Smooth muscle cell (in vitro differentiated cells): ENCODE measurements around the gene OGFRL1. TPM values are rescaled to one million over a fixed set of nuclear protein-coding genes. Genes with fewer than 3 reads are reported as not detected.

Experiments
- DNase-seq: peaks from one replicate; lab custom pipeline; 2025; ENCODE audit not compliant: unreplicated experiment; lab: John Stamatoyannopoulos, UW
- H2AFZ ChIP-seq: fragments of 200-600 bp; sonication (generic); 2 replicates; pipeline ENCODE4 v1.6.0; 2016; ENCODE audit warnings: antibody characterized with exemption, low read depth, mild to moderate bottlenecking
- H3F3A ChIP-seq: fragments of 200-600 bp; sonication (generic); 2 replicates; pipeline ENCODE4 v1.6.0; 2017; ENCODE audit warnings: antibody characterized with exemption, low read depth
- H3K27ac ChIP-seq: fragments of 200-600 bp; sonication (generic); 2 replicates; pipeline ENCODE4 v1.5.1; 2016; ENCODE audit warnings: low read depth, mild to moderate bottlenecking
- H3K27me3 ChIP-seq: fragments of 200-600 bp; sonication (generic); 2 replicates; pipeline ENCODE4 v1.6.1; 2016; ENCODE audit warnings: low read depth, mild to moderate bottlenecking
- H3K36me3 ChIP-seq: fragments of 200-600 bp; sonication (generic); 2 replicates; pipeline ENCODE4 v1.5.1; 2016; ENCODE audit warnings: low read depth
- H3K4me1 ChIP-seq: fragments of 200-600 bp; sonication (generic); 2 replicates; pipeline ENCODE4 v1.5.1; 2016; ENCODE audit warnings: low read depth
- H3K4me2 ChIP-seq: fragments of 200-600 bp; sonication (generic); 2 replicates; pipeline ENCODE4 v1.6.0; 2016; ENCODE audit warnings: mild to moderate bottlenecking
- H3K4me3 ChIP-seq: fragments of 200-600 bp; sonication (generic); 2 replicates; pipeline ENCODE4 v1.5.1; 2016; ENCODE audit warnings: mild to moderate bottlenecking
- H3K79me2 ChIP-seq: fragments of 200-600 bp; sonication (generic); 2 replicates; pipeline ENCODE4 v1.6.0; 2016; ENCODE audit warnings: low read depth, mild to moderate bottlenecking
- H3K9ac ChIP-seq: fragments of 200-600 bp; sonication (generic); 2 replicates; pipeline ENCODE4 v1.6.0; 2016; ENCODE audit warnings: low read depth
- H3K9me3 ChIP-seq: fragments of 200-600 bp; sonication (generic); replicated peaks from 2 replicates; pipeline ENCODE4 v1.5.1; 2016; ENCODE audit warnings: low read depth
- H4K20me1 ChIP-seq: fragments of 200-600 bp; sonication (generic); 2 replicates; pipeline ENCODE4 v1.6.0; 2016; ENCODE audit warnings: low read depth
- WGBS: methylation state at CpG from one replicate; pipeline ENCODE4 v1.1.7; 2016; ENCODE audit warnings: low lambda C conversion rate; 5-methylcytosine and 5-hydroxymethylcytosine counted together
- polyA plus RNA-seq: library from polyadenylated mRNA; unstranded; fragments of >200 nt; fragmentation: Nextera tagmentation; extraction: Ambion mirVana; gene quantifications from 2 replicates; pipeline ENCODE4 v1.2.1, GENCODE V29; 2016
- total RNA-seq: library from RNA; depleted of rRNA; stranded (reverse); fragments of >200 nt; gene quantifications from 2 replicates; pipeline ENCODE4 v1.2.3, GENCODE V29; 2014
- TF ChIP-seq, protein P1 (sequence below): fragments of 200-600 bp; sonication (generic); IDR thresholded peaks from 2 replicates; pipeline ENCODE4 v1.5.1; 2017; ENCODE audit warnings: borderline replicate concordance, mild to moderate bottlenecking, antibody characterized with exemption; ENCODE audit not compliant: insufficient read depth, poor library complexity, severe bottlenecking

OGFRL1 gene
- total and polyA plus RNA-seq, 2 experiments from 2014 or later: 20.7 to 56.4 TPM

DNA sequence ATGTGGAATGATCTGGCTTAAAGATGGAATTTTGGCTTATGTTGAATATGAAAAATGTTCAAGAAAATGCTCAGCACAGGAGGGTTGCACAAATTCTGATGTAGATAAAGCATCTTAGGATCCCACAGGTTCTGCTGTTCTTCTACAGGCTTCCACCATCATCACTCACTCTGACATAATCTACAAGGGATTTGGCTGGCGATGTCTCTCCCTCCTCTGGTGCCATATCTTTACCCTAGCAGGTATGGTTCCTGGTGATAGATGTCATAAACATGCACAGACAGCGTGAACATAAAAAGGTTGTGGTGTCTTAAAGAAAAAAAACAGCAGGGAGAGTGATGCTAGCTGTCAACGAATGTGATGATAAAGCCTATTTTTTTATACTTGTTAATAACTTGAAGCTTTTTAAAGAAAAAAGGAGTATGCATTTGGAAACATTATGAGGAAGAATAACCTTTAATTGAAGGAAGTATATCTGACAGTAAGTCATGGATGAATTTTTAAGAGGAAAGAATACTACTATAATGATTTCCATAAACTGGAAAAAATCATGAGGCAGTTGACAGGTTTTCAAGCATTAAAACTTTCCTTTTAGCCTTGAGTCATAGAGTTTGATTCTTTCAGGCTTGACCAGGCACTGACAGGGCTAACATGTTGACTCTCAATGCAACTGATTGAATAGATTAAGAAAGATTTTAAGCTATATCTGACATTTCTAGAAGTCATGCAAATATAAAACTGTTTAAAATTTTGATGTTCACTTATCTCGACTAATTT lies 50.1 kb downstream of the OGFRL1 start:
- H3K27ac ChIP-seq: no peak overlapping the region
- H3K4me3 ChIP-seq: no peak overlapping the region
- H3K9ac ChIP-seq: no peak overlapping the region
- no peak for DNase-seq
- no peaks in the 10 kb centered on the region for H3K9me3 ChIP-seq
- no peak overlapping the region for H3K4me2 ChIP-seq
- no peaks in the 10 kb centered on the region for H3K27me3 ChIP-seq
- 90% methylated on average over 4 of the region's 4 CpGs for WGBS
- no peaks in the 10 kb centered on the region for H3K4me1 ChIP-seq
- no peaks in the 10 kb centered on the region for H3K36me3 ChIP-seq
- no peaks in the 10 kb centered on the region for H3K79me2 ChIP-seq
- no peaks in the 10 kb centered on the region for H4K20me1 ChIP-seq
- TF ChIP-seq, protein P1, sequence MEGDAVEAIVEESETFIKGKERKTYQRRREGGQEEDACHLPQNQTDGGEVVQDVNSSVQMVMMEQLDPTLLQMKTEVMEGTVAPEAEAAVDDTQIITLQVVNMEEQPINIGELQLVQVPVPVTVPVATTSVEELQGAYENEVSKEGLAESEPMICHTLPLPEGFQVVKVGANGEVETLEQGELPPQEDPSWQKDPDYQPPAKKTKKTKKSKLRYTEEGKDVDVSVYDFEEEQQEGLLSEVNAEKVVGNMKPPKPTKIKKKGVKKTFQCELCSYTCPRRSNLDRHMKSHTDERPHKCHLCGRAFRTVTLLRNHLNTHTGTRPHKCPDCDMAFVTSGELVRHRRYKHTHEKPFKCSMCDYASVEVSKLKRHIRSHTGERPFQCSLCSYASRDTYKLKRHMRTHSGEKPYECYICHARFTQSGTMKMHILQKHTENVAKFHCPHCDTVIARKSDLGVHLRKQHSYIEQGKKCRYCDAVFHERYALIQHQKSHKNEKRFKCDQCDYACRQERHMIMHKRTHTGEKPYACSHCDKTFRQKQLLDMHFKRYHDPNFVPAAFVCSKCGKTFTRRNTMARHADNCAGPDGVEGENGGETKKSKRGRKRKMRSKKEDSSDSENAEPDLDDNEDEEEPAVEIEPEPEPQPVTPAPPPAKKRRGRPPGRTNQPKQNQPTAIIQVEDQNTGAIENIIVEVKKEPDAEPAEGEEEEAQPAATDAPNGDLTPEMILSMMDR: no peak
- H3F3A ChIP-seq: no peaks in the 10 kb centered on the region
- no peak overlapping the region for H2AFZ ChIP-seq

DNA sequence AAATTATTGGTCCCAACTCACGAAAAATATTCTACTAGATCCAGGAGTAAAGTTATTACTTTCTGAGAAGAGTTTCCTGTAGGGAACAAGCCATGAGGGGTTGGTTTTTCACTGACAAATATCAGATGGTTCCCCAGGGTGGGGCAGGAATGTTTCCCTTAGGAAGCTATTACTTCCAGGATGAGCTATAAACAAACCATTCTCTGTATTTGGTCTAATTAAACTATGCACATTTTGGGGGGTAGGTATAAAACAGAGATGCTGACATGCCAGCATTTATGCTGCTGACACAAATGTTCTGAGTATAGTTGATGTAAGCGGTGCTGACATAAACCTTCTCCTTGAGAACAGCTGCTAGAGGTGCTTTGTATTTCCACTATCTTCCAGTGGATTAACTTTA lies 54.2 kb downstream of the OGFRL1 start:
- Histone ChIP-seq H3K9ac (no peak overlapping the region), H3F3A (no peaks in the 10 kb centered on the region), H3K79me2 (no peaks in the 10 kb centered on the region), H4K20me1 (no peaks in the 10 kb centered on the region), H3K4me2 (no peak overlapping the region), H2AFZ (no peak overlapping the region), H3K4me1 (no peaks in the 10 kb centered on the region), H3K27ac (no peak overlapping the region), H3K4me3 (no peak overlapping the region), H3K9me3 (no peaks in the 10 kb centered on the region), H3K36me3 (no peaks in the 10 kb centered on the region), H3K27me3 (no peaks in the 10 kb centered on the region)
- TF ChIP-seq, protein P1: no peak
- DNase-seq: no peak
- 88% methylated on average over 2 of the region's 2 CpGs for WGBS

DNA sequence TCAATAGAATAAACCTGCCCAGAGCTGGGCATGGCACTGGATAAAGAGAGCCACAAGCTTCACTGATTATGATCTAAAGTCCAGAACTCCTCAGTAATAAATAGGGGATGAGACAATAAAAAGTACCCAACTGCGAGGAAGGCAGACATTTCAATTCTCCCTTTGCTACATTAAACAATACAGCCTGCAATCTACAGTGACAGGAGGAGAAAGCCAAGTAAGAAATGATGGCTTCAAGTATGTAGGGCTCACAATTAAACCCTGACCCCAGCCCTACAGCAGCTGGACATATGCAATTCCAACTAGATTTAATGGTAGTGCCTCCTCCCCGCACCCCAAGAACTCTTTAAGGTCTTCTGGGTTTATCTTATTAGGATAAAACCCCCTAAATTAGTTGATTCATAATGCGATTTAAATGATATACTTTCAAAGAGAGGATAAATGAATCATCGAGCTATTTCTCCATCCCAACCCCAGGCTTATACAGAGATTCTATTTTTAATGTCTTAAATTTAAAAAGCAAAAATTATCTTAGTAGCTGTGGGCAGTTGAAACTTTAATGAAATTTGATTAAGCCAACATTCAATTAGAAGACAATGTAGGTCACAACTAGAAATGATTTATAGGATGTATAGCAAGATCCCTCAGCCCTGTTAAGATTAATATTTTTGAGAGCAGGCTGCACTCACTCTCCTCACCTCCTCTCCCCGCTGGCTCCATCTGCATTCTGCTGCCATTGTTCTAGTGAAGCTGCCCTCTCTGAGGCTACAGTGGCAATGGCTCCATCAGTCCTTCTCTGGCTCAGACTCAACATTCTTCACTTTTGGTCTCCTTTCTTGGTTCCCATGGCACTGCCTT lies 57.1 kb downstream of the OGFRL1 start:
- DNase-seq: no peak
- no peak overlapping the region for H2AFZ ChIP-seq
- WGBS: 84% methylated on average over 5 of the region's 5 CpGs

More for the DNA sequence above, 57.1 kb downstream of the OGFRL1 start:
- peaks cover 7% of the 10 kb centered on the region for H3K4me1 ChIP-seq
- no peaks in the 10 kb centered on the region for H3K36me3 ChIP-seq
- no peaks in the 10 kb centered on the region for H3K27me3 ChIP-seq
- H3F3A ChIP-seq: peaks cover 9% of the 10 kb centered on the region
- H3K4me3 ChIP-seq: no peak overlapping the region
- no peaks in the 10 kb centered on the region for H3K79me2 ChIP-seq
- H3K9ac ChIP-seq: no peak overlapping the region
- no peaks in the 10 kb centered on the region for H3K9me3 ChIP-seq
- H4K20me1 ChIP-seq: no peaks in the 10 kb centered on the region
- no peak overlapping the region for H3K4me2 ChIP-seq
- TF ChIP-seq, protein P1: no peak
- no peak overlapping the region for H3K27ac ChIP-seq
